Breast epithelium (tissue), 4 donors: Measurements from ENCODE around the gene PLA2G15. TPM values are rescaled to one million over a fixed set of nuclear protein-coding genes. Genes with fewer than 3 reads are reported as not detected.

Experiments used
- DNase-seq, 2 donors: peaks; one replicate each; pipeline ENCODE4 v3.0.0-alpha.2; 2019; ENCODE audit warnings: low spot score in 2 of 2
- H3K27ac ChIP-seq, 2 donors: fragments of 200-600 bp; sonication (generic) in 1 of 2; one replicate each; pipeline ENCODE4 v1.5.1; 2016 to 2019; ENCODE audit warnings: mild to moderate bottlenecking in 1 of 2
- H3K27me3 ChIP-seq, 2 donors: fragments of 200-600 bp; sonication (generic) in 1 of 2; one replicate each; pipeline versions ENCODE4 v1.5.1 to v1.6.0; 2017 to 2019; ENCODE audit warnings: control low read depth in 1 of 2, mild to moderate bottlenecking in 1 of 2
- H3K36me3 ChIP-seq: fragments of 200-600 bp; one replicate; pipeline ENCODE4 v1.5.1; 2019
- H3K4me1 ChIP-seq, 2 donors: fragments of 200-600 bp; sonication (generic); one replicate each; pipeline ENCODE4 v1.5.1; 2016 to 2019; ENCODE audit warnings: control low read depth in 1 of 2
- H3K4me3 ChIP-seq, 3 donors: fragments of 200-600 bp; sonication (generic); 1 replicate in 2 of 3; 2 replicates in 1 of 3; pipeline ENCODE4 v1.5.1; 2016 to 2019; ENCODE audit warnings: mild to moderate bottlenecking in 3 of 3, moderate library complexity in 2 of 3
- H3K9me3 ChIP-seq, 2 donors: fragments of 200-600 bp; sonication (generic) in 1 of 2; one replicate each; pipeline ENCODE4 v1.5.1; 2016 to 2019; ENCODE audit warnings: control low read depth in 1 of 2
- CTCF ChIP-seq, 3 donors: fragments of 450-650 bp; IDR thresholded peaks; one replicate each; pipeline ENCODE4 v1.5.1; 2016 to 2017; ENCODE audit warnings: antibody characterized with exemption in 3 of 3, mild to moderate bottlenecking in 3 of 3, moderate library complexity in 3 of 3
- POLR2A ChIP-seq: fragments of 450-650 bp; IDR thresholded peaks from one replicate; pipeline ENCODE4 v1.6.1; 2016; ENCODE audit warnings: antibody characterized with exemption, mild to moderate bottlenecking, moderate library complexity
- POLR2AphosphoS5 ChIP-seq, 3 donors: sonication (generic); formaldehyde crosslinking; IDR thresholded peaks; one replicate each; pipeline ENCODE4 v1.6.1; 2017; ENCODE audit warnings: antibody characterized with exemption in 3 of 3
- intact Hi-C: fragments of 100-400 bp; cut with DNase I; formaldehyde crosslinking; loops from one replicate; pipeline ENCODE4 v1.15.1; 2023; ENCODE audit warnings: low total_unique reads
- total RNA-seq, 3 donors: library from RNA; depleted of rRNA; stranded (reverse); fragments of >200 nt; gene quantifications; one replicate each; pipeline ENCODE4 v1.1.0, GENCODE V29; 2016

Gene PLA2G15
- total RNA-seq, 3 donors from 2014 or later, result 15.4 to 34.7 (median 19.8) TPM

DNA sequence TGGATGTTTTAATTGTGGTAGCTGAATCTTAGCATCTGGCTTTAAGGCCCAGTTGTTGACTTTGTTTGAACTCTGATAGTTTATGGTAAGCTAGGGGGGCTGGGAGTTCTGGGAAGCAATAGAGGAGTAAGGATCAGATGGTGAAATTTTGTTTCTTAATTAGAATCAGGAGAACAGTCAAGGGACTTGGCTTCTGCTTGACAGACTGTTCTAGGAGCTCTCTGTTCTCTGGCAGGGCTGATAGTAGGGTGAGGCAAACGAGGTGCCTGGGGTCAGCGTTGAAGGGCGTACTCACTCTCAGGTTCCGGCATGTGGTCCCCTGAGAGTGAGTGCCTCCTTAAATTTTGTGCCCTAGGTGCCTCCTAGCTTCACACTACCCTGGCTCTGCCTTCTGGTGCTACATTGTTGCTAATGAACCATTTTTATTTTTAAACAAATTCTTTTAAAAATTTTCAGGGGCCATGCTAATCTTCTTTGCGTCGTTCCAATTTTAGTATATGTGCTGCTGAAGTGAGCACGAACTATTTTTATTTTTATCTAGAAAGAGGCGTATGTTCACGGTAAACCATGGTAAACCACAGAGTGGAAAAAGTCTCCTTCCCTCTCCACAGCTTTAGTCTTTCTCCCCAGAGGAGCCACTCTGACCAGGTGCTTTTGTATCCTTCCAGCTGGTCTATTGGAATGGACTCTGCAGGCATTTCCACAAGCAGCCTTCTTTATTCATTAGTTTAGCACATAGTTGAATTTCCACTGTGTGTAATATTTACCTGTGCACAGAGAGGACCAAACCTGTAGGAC is 38.8 kb downstream of the PLA2G15 start:
- no peaks in the 10 kb centered on the region for H3K9me3 ChIP-seq
- no peaks in the 10 kb centered on the region for H3K36me3 ChIP-seq
- DNase-seq, result no peak
- peak overlapping the region; percentile 65 to 91 for H3K27ac ChIP-seq
- H3K4me3 ChIP-seq, result no peak overlapping the region
- H3K4me1 ChIP-seq, result peaks cover 0 to 13% of the 10 kb centered on the region in 2 donors
- H3K27me3 ChIP-seq, result no peaks in the 10 kb centered on the region
- intact Hi-C loops, result loop anchor here (1.0 kb wide), 1 partner anchor 29 kb away; no protein-coding TSS in a partner anchor
- TF ChIP-seq CTCF (IDR thresholded peaks at IDR 0.05), result no peak
- TF ChIP-seq POLR2AphosphoS5 (IDR thresholded peaks at IDR 0.05), result peak in 2 of 3 donors; percentile 54 to 62

DNA sequence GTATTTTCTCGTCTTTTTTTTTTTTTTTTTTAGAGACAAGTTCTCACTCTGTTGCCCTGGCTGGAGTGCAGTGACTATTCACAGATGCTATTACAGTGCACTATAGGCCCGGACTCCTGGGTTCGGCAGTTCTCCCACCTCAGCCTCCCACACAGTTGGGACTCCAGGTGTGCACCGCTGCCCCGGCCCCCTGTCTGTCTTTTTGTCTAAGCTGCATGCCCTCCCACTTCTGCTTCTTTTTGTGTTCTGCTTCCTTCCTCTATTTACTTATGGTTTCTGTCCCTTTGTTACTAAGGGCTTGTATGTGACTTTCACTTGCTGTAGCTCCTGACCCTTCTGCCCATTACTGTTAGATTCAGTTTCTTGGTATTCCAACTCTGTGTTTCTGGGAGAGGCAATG is 39.7 kb downstream of the PLA2G15 start:
- Histone ChIP-seq H3K9me3 (no peaks in the 10 kb centered on the region), H3K4me3 (no peak overlapping the region), H3K4me1 (peaks cover 0 to 13% of the 10 kb centered on the region in 2 donors), H3K36me3 (no peaks in the 10 kb centered on the region), H3K27ac (peak overlapping the region in 1 of 2 donors; percentile 82), H3K27me3 (no peaks in the 10 kb centered on the region)
- DNase-seq, result no peak
- TF ChIP-seq CTCF (IDR thresholded peaks at IDR 0.05) (no peak), POLR2A (no peak), POLR2AphosphoS5 (IDR thresholded peaks at IDR 0.05) (no peak)
- intact Hi-C loops, result no loop called here

DNA sequence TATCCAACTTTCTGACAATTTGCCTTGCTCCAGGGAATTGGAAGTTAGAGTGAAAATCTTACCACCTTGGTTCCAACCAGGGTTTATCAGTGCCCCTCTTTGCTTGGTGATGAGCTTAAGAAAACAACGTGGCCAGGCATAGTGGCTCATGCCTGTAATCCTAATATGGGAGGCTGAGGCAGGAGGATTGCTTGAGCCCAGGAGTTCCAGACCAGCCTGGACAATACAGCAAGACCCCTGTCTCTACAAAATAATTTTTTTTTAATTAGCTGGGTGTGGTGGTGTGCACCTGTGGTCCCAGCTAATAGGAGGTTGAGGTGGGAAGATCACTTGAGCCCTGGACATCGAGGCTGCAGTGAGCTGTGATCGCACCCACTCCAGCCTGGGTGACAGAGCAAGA is 40.5 kb downstream of the PLA2G15 start:
- peak overlapping the region in 1 of 2 donors; percentile 82 for H3K27ac ChIP-seq
- H3K4me1 ChIP-seq, result peaks cover 0 to 13% of the 10 kb centered on the region in 2 donors
- H3K9me3 ChIP-seq, result no peaks in the 10 kb centered on the region
- H3K36me3 ChIP-seq, result no peaks in the 10 kb centered on the region
- no peak overlapping the region for H3K4me3 ChIP-seq
- H3K27me3 ChIP-seq, result no peaks in the 10 kb centered on the region
- TF ChIP-seq CTCF (IDR thresholded peaks at IDR 0.05) (no peak), POLR2A (no peak)
- intact Hi-C loops, result no loop called here
- no peak for DNase-seq

GRCh38 chr16:68286153-68287074 is 41.2 kb downstream of the PLA2G15 start:
- peaks cover 0 to 13% of the 10 kb centered on the region in 2 donors for H3K4me1 ChIP-seq
- H3K27me3 ChIP-seq, result no peaks in the 10 kb centered on the region
- H3K36me3 ChIP-seq, result no peaks in the 10 kb centered on the region
- no peak for DNase-seq
- H3K4me3 ChIP-seq, result no peak overlapping the region
- intact Hi-C loops, result no loop called here
- no peaks in the 10 kb centered on the region for H3K9me3 ChIP-seq
- TF ChIP-seq POLR2AphosphoS5 (IDR thresholded peaks at IDR 0.05) (no peak), POLR2A (no peak), CTCF (IDR thresholded peaks at IDR 0.05) (no peak)
- peak overlapping the region; percentile 84 to 95 for H3K27ac ChIP-seq
